ENCODE results near the gene FANCG. TPM values are rescaled to one million over a fixed set of nuclear protein-coding genes. Genes with fewer than 3 reads are reported as not detected.

Gene FANCG
- total RNA-seq, result 17.2 TPM

GRCh38 chr9:35079426-35080341, at the start of gene FANCG:
FANCG (minus strand) TSS chr9:35079942; CDS start chr9:35079524, 418 bp downstream.
- Histone ChIP-seq H3K4me3 (peak within 1 kb of the TSS; percentile 67 to 90), H3K4me1 (peaks cover 17% of the 10 kb centered on the region), H3K27me3 (no peaks in the 10 kb centered on the region), H3K27ac (peak within 1 kb of the TSS; percentile 84), H3K36me3 (no peaks in the 10 kb centered on the region), H3K9me3 (no peaks in the 10 kb centered on the region)
- peak; percentile 86 to 95 for TF ChIP-seq POLR2AphosphoS5 (IDR thresholded peaks at IDR 0.05; ENCODE audit: insufficient read depth in 1 of 2, low read depth in 1 of 2)
- no peak for TF ChIP-seq POLR2A (IDR thresholded peaks at IDR 0.05)
- DNase-seq (ENCODE audit: extremely low spot score in 2 of 2), result no peak
- intact Hi-C loops (cut with DNase I), result no loop called here

- no peak for DNase-seq (ENCODE audit: extremely low spot score in 2 of 2)
- intact Hi-C loops (cut with DNase I), result loop anchor here (5.0 kb wide), 1 partner anchor 360 kb away; no protein-coding TSS in a partner anchor
- Histone ChIP-seq H3K27ac (peak overlapping the region; percentile 95), H3K4me3 (peak overlapping the region; percentile 43 to 51), H3K36me3 (no peaks in the 10 kb centered on the region), H3K9me3 (no peaks in the 10 kb centered on the region), H3K27me3 (no peaks in the 10 kb centered on the region), H3K4me1 (peaks cover 41% of the 10 kb centered on the region)
- TF ChIP-seq CTCF (IDR thresholded peaks at IDR 0.05) (peak; percentile 78 to 94 (median 85)), POLR2A (IDR thresholded peaks at IDR 0.05) (no peak), POLR2AphosphoS5 (IDR thresholded peaks at IDR 0.05; ENCODE audit: insufficient read depth in 1 of 2, low read depth in 1 of 2) (peak in 1 of 2 donors; percentile 38)
Measured at GRCh38 chr9:35116898-35117551, 37.3 kb upstream of the FANCG start.

GRCh38 chr9:35116539-35116897, 36.8 kb upstream of the FANCG start:
- Histone ChIP-seq H3K4me3 (peak overlapping the region; percentile 43 to 51), H3K27me3 (no peaks in the 10 kb centered on the region), H3K36me3 (no peaks in the 10 kb centered on the region), H3K9me3 (no peaks in the 10 kb centered on the region), H3K27ac (peak overlapping the region; percentile 95), H3K4me1 (peaks cover 45% of the 10 kb centered on the region)
- intact Hi-C loops (cut with DNase I), result loop anchor here (5.0 kb wide), 1 partner anchor 361 kb away; no protein-coding TSS in a partner anchor
- TF ChIP-seq CTCF (IDR thresholded peaks at IDR 0.05), result no peak
- no peak for TF ChIP-seq POLR2AphosphoS5 (IDR thresholded peaks at IDR 0.05; ENCODE audit: insufficient read depth in 1 of 2, low read depth in 1 of 2)
- TF ChIP-seq POLR2A (IDR thresholded peaks at IDR 0.05), result no peak
- DNase-seq (ENCODE audit: extremely low spot score in 2 of 2), result no peak

- intact Hi-C loops (cut with DNase I), result loop anchor here (5.0 kb wide), 1 partner anchor 361 kb away; no protein-coding TSS in a partner anchor
- H3K4me1 ChIP-seq, result peaks cover 47% of the 10 kb centered on the region
- peak in 1 of 2 donors; percentile 99 for DNase-seq (ENCODE audit: extremely low spot score in 2 of 2)
- H3K4me3 ChIP-seq, result peak within 1 kb of the TSS; percentile 43 to 51
- H3K36me3 ChIP-seq, result no peaks in the 10 kb centered on the region
- H3K9me3 ChIP-seq, result no peaks in the 10 kb centered on the region
- TF ChIP-seq POLR2AphosphoS5 (IDR thresholded peaks at IDR 0.05; ENCODE audit: insufficient read depth in 1 of 2, low read depth in 1 of 2) (peak in 1 of 2 donors; percentile 73), POLR2A (IDR thresholded peaks at IDR 0.05) (peak in 1 of 2 donors; percentile 32), CTCF (IDR thresholded peaks at IDR 0.05) (no peak)
- H3K27me3 ChIP-seq, result no peaks in the 10 kb centered on the region
- peak within 1 kb of the TSS; percentile 95 for H3K27ac ChIP-seq
Measured at GRCh38 chr9:35115680-35116538, 36.2 kb upstream of the FANCG start, which contains the start of gene ATOSB. ATOSB (minus strand) TSS chr9:35115862; CDS start chr9:35108274, 7,588 bp downstream.

All from vagina (tissue), 2 donors.